ENCODE data around the gene KBTBD12. TPM values are rescaled to one million over a fixed set of nuclear protein-coding genes. Genes with fewer than 3 reads are reported as not detected.

Gene KBTBD12
- total RNA-seq, 1 donor from 2014 or later = not detected

GRCh38 chr3:128036119-128036518, 121.1 kb downstream of the KBTBD12 start:
- H3K4me3 Mint-ChIP-seq = no peak overlapping the region
- Histone ChIP-seq H3K27me3 (peaks cover 26% of the 10 kb centered on the region), H3K4me2 (no peak overlapping the region), H4K20me1 (ENCODE audit: low read depth) (no peaks in the 10 kb centered on the region), H2AFZ (replicated peaks) (no peak overlapping the region), H3K27ac (no peak overlapping the region), H3K4me1 (no peaks in the 10 kb centered on the region), H3K36me3 (no peaks in the 10 kb centered on the region), H3F3A (ENCODE audit: low read depth) (no peaks in the 10 kb centered on the region), H3K9me3 (ENCODE audit: low read depth) (no peaks in the 10 kb centered on the region), H3K4me3 (no peak overlapping the region), H3K79me2 (ENCODE audit: low read depth) (no peaks in the 10 kb centered on the region), H3K9ac (no peak overlapping the region)
- no peaks in the 10 kb centered on the region for H3K4me1 Mint-ChIP-seq
- no peaks in the 10 kb centered on the region for H3K27me3 Mint-ChIP-seq (ENCODE audit: insufficient read depth, low read depth)
- no peak for DNase-seq (ENCODE audit: low spot score)
- no peak for TF ChIP-seq EZH2phosphoT487 (IDR thresholded peaks at IDR 0.05)
- no peak for TF ChIP-seq EZH2 (IDR thresholded peaks at IDR 0.05)
- TF ChIP-seq CTCF (IDR thresholded peaks at IDR 0.05) = no peak
- H3K27ac Mint-ChIP-seq = no peak overlapping the region
- H3K9me3 Mint-ChIP-seq = no peaks in the 10 kb centered on the region
- no peaks in the 10 kb centered on the region for H3K36me3 Mint-ChIP-seq

Small RNAs within 50 kb of the gene (small RNA-seq; reads per million reads assigned to genes)
- not detected for gene RNA5SP139

Other genes starting within 250 kb of the KBTBD12 start
- 2.4 and 4.9 TPM in 2 replicates for gene ABTB1, start 242.3 kb upstream of the KBTBD12 start, total RNA-seq (ENCODE audit: low replicate concordance)
- 0.12 and 0.15 TPM in 2 replicates for gene MGLL, start 92.7 kb upstream of the KBTBD12 start, total RNA-seq (ENCODE audit: low replicate concordance)
- 79.1 and 92.6 TPM in 2 replicates for gene SEC61A1, start 137.2 kb downstream of the KBTBD12 start, total RNA-seq (ENCODE audit: low replicate concordance)
- gene RUVBL1, start 208.6 kb downstream of the KBTBD12 start, total RNA-seq (ENCODE audit: low replicate concordance) = 91.4 and 110 TPM in 2 replicates
- 0.92 and 5.8 TPM in 2 replicates for gene EEFSEC, start 238.2 kb downstream of the KBTBD12 start, total RNA-seq (ENCODE audit: low replicate concordance)